Measurements from ENCODE around the gene GATA3. TPM values are rescaled to one million over a fixed set of nuclear protein-coding genes. Genes with fewer than 3 reads are reported as not detected.

Gene GATA3
- total RNA-seq: 1 to 10 TPM; 1.1 to 3.2 (median 1.5) TPM
- polyA plus RNA-seq: 1 to 10 TPM; 1.2 TPM
- long read RNA-seq, donor 1: 0 reads
- long read RNA-seq, donor 2, partial matches to known transcripts: 6 of 6 reads
- long read RNA-seq, donor 2, other reads (novel, unspliced or antisense): 0 of 6 reads
- long read RNA-seq, donor 3, partial matches to known transcripts: 4 of 4 reads
- long read RNA-seq, donor 3, other reads (novel, unspliced or antisense): 0 of 4 reads

- WGBS, 2 donors: 1 to 2% methylated on average over 62 to 65 of the region's 65 CpGs
- H3K4me1 ChIP-seq: peaks cover 7 to 77% (median 54%) of the 10 kb centered on the region in 9 donors
- ATAC-seq: peak in 7 of 8 donors; percentile 39 to 58 (median 50)
- peak; percentile 58 to 68 for DNase-seq
- TF ChIP-seq CTCF (IDR thresholded peaks at IDR 0.05): no peak
- intact Hi-C loops (cut with DNase I): loop anchor here in 6 of 10 donors (1.0 to 10.0 kb wide), 8 partner anchors 180 to 420 kb away; partner anchors contain the start of gene TAF3 (in 1 of the 6)
- H3K4me3 ChIP-seq: peak within 1 kb of the TSS; percentile 36 to 68 (median 60)
- peaks cover 20 to 100% (median 93%) of the 10 kb centered on the region in 7 donors for H3K27me3 ChIP-seq
- peak within 1 kb of the TSS in 9 of 10 donors; percentile 45 to 89 (median 77) for H3K27ac ChIP-seq
- peaks cover 0 to 4% (median 0%) of the 10 kb centered on the region in 9 donors for H3K36me3 ChIP-seq
- no peaks in the 10 kb centered on the region for H3K9me3 ChIP-seq
These were observed at the start of gene GATA3 for GRCh38 chr10:8054494-8055407. Gene GATA3, plus strand, starts transcription at chr10:8054688. Its CDS starts 968 bp downstream, at chr10:8055656.

- H3K4me3 ChIP-seq: no peak overlapping the region
- peaks cover 0 to 38% (median 26%) of the 10 kb centered on the region in 11 donors for H3K9me3 ChIP-seq
- DNase-seq (no peak), ATAC-seq (no peak)
- no peaks in the 10 kb centered on the region for H3K4me1 ChIP-seq
- H3K27me3 ChIP-seq: no peaks in the 10 kb centered on the region
- H3K27ac ChIP-seq: no peak overlapping the region
- intact Hi-C loops (cut with DNase I): no loop called here
- H3K36me3 ChIP-seq: peaks cover 0 to 25% (median 15%) of the 10 kb centered on the region in 9 donors
- 96% methylated on average over 10 of the region's 10 CpGs for WGBS, 2 donors
- TF ChIP-seq CTCF (IDR thresholded peaks at IDR 0.05): no peak
These were observed 48.1 kb upstream of the GATA3 start for GRCh38 chr10:8006274-8006999.

GRCh38 chr10:8009031-8009430, 45.5 kb upstream of the GATA3 start:
- Histone ChIP-seq H3K4me1 (no peaks in the 10 kb centered on the region), H3K27me3 (no peaks in the 10 kb centered on the region), H3K9me3 (peaks cover 0 to 13% (median 8%) of the 10 kb centered on the region in 11 donors), H3K4me3 (no peak overlapping the region), H3K27ac (no peak overlapping the region), H3K36me3 (peaks cover 0 to 46% (median 15%) of the 10 kb centered on the region in 9 donors)
- no peak for TF ChIP-seq CTCF (IDR thresholded peaks at IDR 0.05)
- ATAC-seq (no peak), DNase-seq (no peak)
- WGBS, 2 donors: 97% methylated on average over 38 of the region's 38 CpGs
- intact Hi-C loops (cut with DNase I): no loop called here

- no peaks in the 10 kb centered on the region for H3K27me3 ChIP-seq
- no peak for TF ChIP-seq CTCF (IDR thresholded peaks at IDR 0.05)
- DNase-seq (no peak), ATAC-seq (no peak)
- no peaks in the 10 kb centered on the region for H3K4me1 ChIP-seq
- H3K27ac ChIP-seq: no peak overlapping the region
- H3K36me3 ChIP-seq: peaks cover 0 to 76% (median 27%) of the 10 kb centered on the region in 9 donors
- 96 to 98% methylated on average over 1 of the region's 1 CpG for WGBS, 2 donors
- no peaks in the 10 kb centered on the region for H3K9me3 ChIP-seq
- H3K4me3 ChIP-seq: no peak overlapping the region
- intact Hi-C loops (cut with DNase I): no loop called here
These were observed 41.5 kb upstream of the GATA3 start for GRCh38 chr10:8013006-8013405.
